Endometrium (tissue), 2 donors: Measurements from ENCODE around the gene REV3L.
"Not testable (repeated sequence)": the region's sequence is repeated elsewhere in the genome, so short reads cannot be mapped to it uniquely, and the experiment has no call there.

Source experiments
- FAIRE-seq: peaks from 2 replicates; lab custom pipeline; 2012; peaks lifted over from hg19 to GRCh38; lab: Jason Lieb, UNC
- donor health status: control.
- donor health status: control.

REV3L gene

GRCh38 chr6:111494951-111495635 lies 12.1 kb upstream of the REV3L start:
- FAIRE-seq = peak; percentile 26

- no peak for FAIRE-seq
Measured at GRCh38 chr6:111492499-111492898, 9.5 kb upstream of the REV3L start.

GRCh38 chr6:111490067-111490466 lies 7.0 kb upstream of the REV3L start:
- FAIRE-seq = no peak

GRCh38 chr6:111487661-111488060 lies 4.6 kb upstream of the REV3L start:
- no peak for FAIRE-seq

GRCh38 chr6:111486921-111487320 lies 3.9 kb upstream of the REV3L start:
- FAIRE-seq = no peak

DNA sequence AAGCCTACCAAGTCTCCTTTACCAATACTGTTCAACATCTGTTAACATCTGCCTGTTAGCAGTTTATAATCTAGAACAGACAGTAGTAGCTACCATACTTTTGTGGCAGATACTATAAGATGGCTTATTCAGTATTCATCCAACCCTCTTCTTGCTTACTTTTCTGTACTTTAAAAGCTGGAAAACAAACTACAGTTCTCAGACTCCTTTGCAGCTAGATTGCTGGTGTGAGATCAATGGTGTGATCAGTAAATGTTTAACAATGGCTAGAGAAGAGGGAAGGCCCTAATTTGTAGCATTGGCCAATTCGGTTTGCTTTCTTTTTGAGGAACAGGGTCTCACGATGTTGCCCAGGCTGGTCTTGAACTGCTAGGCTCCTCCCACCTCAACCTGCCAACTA lies 3.5 kb upstream of the REV3L start:
- no peak for FAIRE-seq

DNA sequence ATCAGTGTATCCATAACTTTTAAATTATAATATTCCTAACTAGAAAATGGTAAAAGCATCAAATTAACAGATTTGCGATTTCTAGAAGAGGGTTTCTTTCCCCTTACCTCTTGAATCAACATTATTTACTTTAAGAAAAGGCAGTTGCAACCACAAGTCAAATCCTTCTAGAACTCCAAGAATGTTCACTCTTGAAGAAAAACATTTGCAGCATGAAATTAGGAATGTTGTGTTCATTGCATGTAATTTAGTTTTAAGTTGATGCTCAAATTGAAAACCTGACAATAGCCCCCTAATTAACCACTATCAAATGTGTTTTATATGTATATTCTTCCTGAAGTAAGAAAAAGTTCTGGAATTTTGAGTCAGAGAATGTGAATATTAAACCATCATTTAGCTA lies 2.3 kb upstream of the REV3L start:
- no peak for FAIRE-seq

DNA sequence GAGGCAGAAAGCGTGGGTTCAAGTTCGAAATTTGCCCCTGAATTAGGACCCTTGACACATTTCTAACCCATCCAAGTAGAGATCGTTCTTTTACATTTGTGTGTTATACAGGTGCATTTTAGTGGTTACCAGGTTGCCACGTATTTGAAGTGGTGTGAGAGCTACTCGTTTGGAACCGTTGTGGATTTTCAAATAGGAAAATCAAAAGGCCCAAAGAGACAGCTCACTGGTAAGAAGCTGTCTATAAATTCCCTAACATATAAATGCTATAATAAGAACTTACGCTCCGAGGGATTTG lies 1.6 kb upstream of the REV3L start:
- FAIRE-seq = no peak

DNA sequence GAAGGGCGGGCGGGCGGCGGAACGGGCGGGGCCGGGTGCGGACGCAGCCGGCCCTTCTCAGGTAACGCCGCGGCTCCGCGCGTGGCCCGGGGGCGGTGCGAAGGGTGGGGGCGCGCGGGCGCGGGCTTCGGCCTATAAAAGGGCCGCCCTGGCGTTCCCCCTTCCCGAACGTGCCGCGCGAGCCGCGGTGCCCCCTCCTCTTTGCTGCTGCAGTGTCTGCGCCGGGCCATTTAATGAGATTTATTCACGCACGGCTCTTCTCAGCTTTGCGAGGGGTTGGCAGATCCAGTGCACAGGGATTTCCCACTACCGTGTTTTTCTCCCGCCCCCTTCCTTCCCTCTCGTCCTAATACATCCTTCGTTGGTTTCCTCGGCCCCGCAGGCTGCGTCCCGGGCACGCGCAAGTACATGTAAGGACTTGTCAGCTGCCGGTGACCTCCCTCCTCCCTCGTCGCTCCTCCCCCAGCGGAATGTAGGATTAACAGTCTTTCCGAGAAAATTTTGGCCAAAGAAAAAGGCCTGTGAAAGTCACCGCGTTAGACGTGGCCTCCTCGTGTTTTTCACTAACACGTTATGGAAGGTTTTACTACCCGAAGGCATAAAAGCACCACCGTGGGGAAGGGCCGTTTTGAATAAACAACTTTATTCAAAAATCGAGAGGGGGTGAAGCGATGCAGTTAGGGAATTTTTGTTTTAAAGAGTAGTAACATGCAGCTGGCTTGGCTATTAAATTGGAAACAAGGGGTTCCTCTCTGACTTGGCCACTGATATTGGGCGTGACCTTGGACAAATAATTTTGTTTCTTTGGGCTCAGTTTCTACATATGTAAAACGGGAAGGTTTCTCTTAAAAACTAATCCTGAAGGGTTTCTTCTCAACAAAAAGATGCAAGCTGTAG lies 966 bp upstream of the REV3L start:
- peak; percentile 12 for FAIRE-seq

DNA sequence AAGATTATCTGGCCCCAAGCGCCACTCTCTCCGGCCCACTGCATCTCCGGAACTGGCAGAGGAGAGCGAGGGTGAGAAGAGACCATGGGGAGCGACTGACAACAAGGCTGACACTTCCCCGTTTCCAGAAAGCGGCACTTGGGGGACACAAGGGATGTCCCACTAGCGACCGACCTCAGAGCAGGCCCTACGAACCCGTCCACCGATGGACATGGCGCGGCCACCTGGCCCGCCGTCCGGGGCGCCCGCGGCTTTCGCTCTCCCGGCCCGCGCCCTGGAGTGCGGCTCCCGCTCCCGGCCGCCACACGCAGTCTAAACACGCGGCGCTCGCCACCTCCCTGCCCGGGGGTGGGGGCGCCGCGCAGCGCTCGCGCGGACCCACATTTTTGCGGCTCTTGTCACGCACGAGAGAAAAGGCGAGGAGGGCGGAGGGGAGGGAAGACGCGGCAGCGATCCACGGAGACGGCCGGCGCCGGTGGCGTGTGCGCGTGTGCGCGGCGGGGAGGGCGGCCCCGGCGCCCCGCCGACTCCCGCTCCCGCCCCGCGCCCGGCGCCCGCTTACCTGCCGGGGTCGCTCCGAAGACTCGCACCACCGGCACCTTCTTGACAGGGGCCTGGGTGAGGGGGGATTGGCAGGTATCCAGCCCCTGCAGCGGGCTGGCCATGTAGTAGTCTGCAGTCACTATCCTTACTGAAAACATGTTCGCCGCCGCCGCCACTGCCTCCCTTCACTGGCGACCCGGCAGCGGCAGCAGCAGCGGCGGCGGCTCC lies 645 bp downstream of the REV3L start:
- FAIRE-seq = no peak

- FAIRE-seq = no peak
Measured at GRCh38 chr6:111481836-111482187, 1.2 kb downstream of the REV3L start.

DNA sequence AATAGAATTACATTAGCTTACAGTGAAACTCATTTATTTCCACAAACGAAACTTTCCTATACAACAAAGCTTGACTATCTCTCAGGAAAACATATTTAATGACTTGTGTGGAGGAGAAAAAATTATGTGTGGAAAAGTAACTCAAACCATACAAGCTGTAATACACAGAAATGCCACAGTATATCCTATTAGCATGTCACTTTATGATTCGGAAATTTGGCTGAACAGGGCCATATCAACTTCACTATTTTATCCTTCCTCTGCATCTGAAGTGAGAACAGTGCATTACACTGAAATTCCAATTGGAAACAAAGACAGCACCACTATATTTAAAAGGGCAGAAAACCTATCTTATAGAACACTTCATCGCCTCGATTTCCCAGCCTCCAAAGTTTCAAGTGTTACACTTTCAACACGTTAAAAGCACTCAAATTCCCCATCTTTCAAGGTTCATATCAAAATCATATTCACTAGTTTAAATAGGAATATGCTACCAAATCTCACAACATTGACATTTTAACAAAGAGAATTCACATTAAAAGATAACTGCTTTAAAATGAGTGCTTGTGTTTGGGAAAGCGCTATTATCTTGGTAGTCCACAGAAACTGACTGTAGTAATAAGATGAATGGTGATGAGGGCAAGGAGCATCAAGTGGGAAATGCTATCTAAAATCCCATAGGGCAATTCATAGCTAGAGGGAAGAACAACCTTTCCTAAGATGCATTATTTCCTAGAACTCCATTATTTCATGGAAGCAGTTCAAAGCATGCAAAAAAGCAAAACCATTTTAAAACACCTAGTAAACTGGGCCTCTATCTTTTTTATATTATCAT lies 1.8 kb downstream of the REV3L start:
- FAIRE-seq = no peak

DNA sequence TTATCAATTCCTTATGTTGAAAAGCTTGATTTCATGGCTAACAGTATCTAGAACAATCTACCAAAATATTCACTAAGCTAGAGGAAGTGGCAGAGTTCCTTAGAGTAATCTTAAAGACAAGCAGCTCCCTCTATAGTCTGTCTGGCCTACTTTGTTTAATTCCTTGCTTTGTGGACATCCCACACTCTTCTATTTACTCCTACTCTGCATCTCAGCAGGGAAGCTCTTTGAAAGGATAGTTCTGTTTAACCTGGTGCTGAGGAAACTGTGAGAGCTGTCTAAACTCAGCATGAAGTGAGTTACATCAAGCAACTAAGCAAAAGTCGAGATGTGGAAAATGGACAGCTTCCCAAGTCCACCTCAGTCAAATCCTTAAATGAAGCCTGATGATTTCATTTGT lies 4.3 kb downstream of the REV3L start:
- FAIRE-seq = peak; percentile 59

GRCh38 chr6:111478064-111478476 lies 4.9 kb downstream of the REV3L start:
- FAIRE-seq = no peak

GRCh38 chr6:111477481-111477938 lies 5.5 kb downstream of the REV3L start:
- no peak for FAIRE-seq

DNA sequence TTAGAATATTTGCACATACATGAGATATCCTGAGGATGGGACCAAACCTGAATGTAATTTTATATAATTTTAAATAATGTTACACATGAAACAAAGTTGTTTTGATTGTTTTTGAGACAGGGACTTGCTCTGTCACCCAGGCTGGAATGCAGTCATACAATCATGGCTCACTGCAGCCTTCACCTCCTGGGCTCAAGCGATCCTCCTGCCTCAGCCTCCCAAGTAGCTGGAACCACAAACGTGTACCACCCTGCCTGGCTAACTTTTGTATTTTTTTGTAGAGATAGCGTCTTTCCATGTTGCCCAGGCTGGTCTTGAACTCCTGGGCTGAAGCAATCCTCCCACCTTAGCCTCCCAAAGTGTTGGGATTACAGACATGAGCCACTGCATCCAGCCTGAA lies 7.0 kb downstream of the REV3L start:
- FAIRE-seq = not testable (repeated sequence)

- no peak for FAIRE-seq
Measured at GRCh38 chr6:111474771-111475170, 8.2 kb downstream of the REV3L start.

DNA sequence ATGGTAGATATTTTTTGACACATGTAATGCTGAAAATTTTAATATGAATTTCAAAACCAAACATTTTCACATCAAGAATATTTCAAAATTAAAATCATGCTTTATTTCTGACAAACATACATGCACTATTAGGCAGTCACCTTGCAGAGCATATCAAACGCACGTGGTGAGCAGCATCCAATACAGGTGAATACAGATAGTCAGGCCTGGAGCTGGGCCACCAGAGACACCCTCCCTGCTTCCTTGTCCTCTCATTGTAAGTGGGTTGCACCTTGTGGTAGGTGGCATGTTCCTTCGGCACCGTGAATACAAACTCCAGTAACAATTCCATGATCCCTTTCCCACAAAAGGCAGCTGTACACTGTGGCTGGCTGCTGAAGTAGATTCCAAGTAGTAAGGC lies 8.9 kb downstream of the REV3L start:
- FAIRE-seq = no peak

- FAIRE-seq = no peak
Measured at GRCh38 chr6:111472933-111473435, 10.0 kb downstream of the REV3L start.

GRCh38 chr6:111471958-111472357 lies 11.1 kb downstream of the REV3L start:
- FAIRE-seq = no peak

GRCh38 chr6:111471533-111471932 lies 11.5 kb downstream of the REV3L start:
- FAIRE-seq = no peak

GRCh38 chr6:111470991-111471390 lies 12.0 kb downstream of the REV3L start:
- no peak for FAIRE-seq
